Measurements from ENCODE around the gene RAB20.

GRCh38 chr13:110605132-110605531, 43.6 kb upstream of the RAB20 start:
- TF ChIP-seq CTCF (IDR thresholded peaks at IDR 0.05; ENCODE audit: low read depth, low read length, missing input control) (no peak), TAF1 (conservative IDR thresholded peaks at IDR 0.05) (no peak), RAD21 (IDR thresholded peaks at IDR 0.05) (no peak), MAX (IDR thresholded peaks at IDR 0.05) (no peak), SP1 (IDR thresholded peaks at IDR 0.05) (no peak), FOXA1 (IDR thresholded peaks at IDR 0.05) (no peak), REST (IDR thresholded peaks at IDR 0.05) (no peak)

Data from liver (tissue), 3 donors.